Smooth muscle cell (in vitro differentiated cells): Measurements from ENCODE around the gene BCOR. TPM values are rescaled to one million over a fixed set of nuclear protein-coding genes. Genes with fewer than 3 reads are reported as not detected.
A peak's percentile ranks its signal among the peaks of the same experiment; 100 is the strongest.

ENCODE experiments used
- DNase-seq: peaks from one replicate; lab custom pipeline; 2025; ENCODE audit not compliant: unreplicated experiment; lab: John Stamatoyannopoulos, UW
- H2AFZ ChIP-seq: fragments of 200-600 bp; sonication (generic); 2 replicates; pipeline ENCODE4 v1.6.0; 2016; ENCODE audit warnings: antibody characterized with exemption, low read depth, mild to moderate bottlenecking
- H3F3A ChIP-seq: fragments of 200-600 bp; sonication (generic); 2 replicates; pipeline ENCODE4 v1.6.0; 2017; ENCODE audit warnings: antibody characterized with exemption, low read depth
- H3K27ac ChIP-seq: fragments of 200-600 bp; sonication (generic); 2 replicates; pipeline ENCODE4 v1.5.1; 2016; ENCODE audit warnings: low read depth, mild to moderate bottlenecking
- H3K27me3 ChIP-seq: fragments of 200-600 bp; sonication (generic); 2 replicates; pipeline ENCODE4 v1.6.1; 2016; ENCODE audit warnings: low read depth, mild to moderate bottlenecking
- H3K36me3 ChIP-seq: fragments of 200-600 bp; sonication (generic); 2 replicates; pipeline ENCODE4 v1.5.1; 2016; ENCODE audit warnings: low read depth
- H3K4me1 ChIP-seq: fragments of 200-600 bp; sonication (generic); 2 replicates; pipeline ENCODE4 v1.5.1; 2016; ENCODE audit warnings: low read depth
- H3K4me2 ChIP-seq: fragments of 200-600 bp; sonication (generic); 2 replicates; pipeline ENCODE4 v1.6.0; 2016; ENCODE audit warnings: mild to moderate bottlenecking
- H3K4me3 ChIP-seq: fragments of 200-600 bp; sonication (generic); 2 replicates; pipeline ENCODE4 v1.5.1; 2016; ENCODE audit warnings: mild to moderate bottlenecking
- H3K79me2 ChIP-seq: fragments of 200-600 bp; sonication (generic); 2 replicates; pipeline ENCODE4 v1.6.0; 2016; ENCODE audit warnings: low read depth, mild to moderate bottlenecking
- H3K9ac ChIP-seq: fragments of 200-600 bp; sonication (generic); 2 replicates; pipeline ENCODE4 v1.6.0; 2016; ENCODE audit warnings: low read depth
- H3K9me3 ChIP-seq: fragments of 200-600 bp; sonication (generic); replicated peaks from 2 replicates; pipeline ENCODE4 v1.5.1; 2016; ENCODE audit warnings: low read depth
- H4K20me1 ChIP-seq: fragments of 200-600 bp; sonication (generic); 2 replicates; pipeline ENCODE4 v1.6.0; 2016; ENCODE audit warnings: low read depth
- WGBS: methylation state at CpG from one replicate; pipeline ENCODE4 v1.1.7; 2016; ENCODE audit warnings: low lambda C conversion rate; 5-methylcytosine and 5-hydroxymethylcytosine counted together
- polyA plus RNA-seq: library from polyadenylated mRNA; unstranded; fragments of >200 nt; fragmentation: Nextera tagmentation; extraction: Ambion mirVana; gene quantifications from 2 replicates; pipeline ENCODE4 v1.2.1, GENCODE V29; 2016
- total RNA-seq: library from RNA; depleted of rRNA; stranded (reverse); fragments of >200 nt; gene quantifications from 2 replicates; pipeline ENCODE4 v1.2.3, GENCODE V29; 2014
- TF ChIP-seq, protein P1 (sequence below): fragments of 200-600 bp; sonication (generic); IDR thresholded peaks from 2 replicates; pipeline ENCODE4 v1.5.1; 2017; ENCODE audit warnings: borderline replicate concordance, mild to moderate bottlenecking, antibody characterized with exemption; ENCODE audit not compliant: insufficient read depth, poor library complexity, severe bottlenecking

Gene BCOR
- total and polyA plus RNA-seq, 2 experiments from 2014 or later, result 19.5 to 28.0 TPM

DNA sequence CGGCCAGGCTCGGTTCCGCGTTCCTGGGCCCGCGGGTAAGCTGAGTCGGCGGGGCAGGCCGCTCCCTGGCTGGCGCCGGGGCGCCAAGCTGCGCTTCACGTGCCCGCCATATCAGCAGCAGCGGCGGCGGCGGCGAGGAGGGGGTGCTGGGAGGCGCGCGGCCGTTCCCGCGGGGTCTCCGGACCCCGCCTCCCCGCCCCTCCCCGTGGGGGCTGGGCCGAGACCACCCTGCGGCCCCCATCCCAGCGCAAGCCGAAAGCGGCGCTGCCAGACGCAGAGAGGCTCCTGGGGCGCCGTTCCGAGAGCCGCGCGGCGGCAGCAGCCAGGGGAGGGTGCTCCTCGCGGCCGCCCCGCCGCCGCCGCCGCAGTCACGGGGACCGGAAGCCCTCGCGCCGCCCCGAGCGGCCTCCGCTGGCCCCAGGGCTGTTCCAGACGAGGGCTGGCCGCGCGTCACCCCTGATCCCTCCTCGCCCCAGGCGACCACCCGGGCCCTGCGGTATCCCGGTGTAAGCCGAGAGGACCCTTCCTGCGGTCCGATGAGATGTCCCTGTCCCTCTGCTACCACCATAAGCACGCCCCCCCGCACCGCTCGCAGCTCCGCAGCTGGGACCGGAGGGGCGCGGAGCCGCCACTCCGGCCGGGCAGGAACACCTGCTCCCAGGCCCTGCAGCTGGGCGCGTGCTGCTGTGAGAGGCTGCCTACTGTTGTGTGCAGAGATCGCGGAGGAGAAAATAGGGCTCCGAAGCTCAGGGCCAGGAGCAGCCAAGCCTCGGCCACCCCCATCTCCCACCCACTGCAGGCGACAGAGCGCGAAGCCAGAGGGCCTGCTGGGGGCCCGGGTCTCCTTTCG lies 7.5 kb upstream of the BCOR start:
- H3K79me2 ChIP-seq, result no peaks in the 10 kb centered on the region
- WGBS, result under 1% methylated on average over 64 of the region's 94 CpGs
- peaks cover 19% of the 10 kb centered on the region for H3F3A ChIP-seq
- peaks cover 53% of the 10 kb centered on the region for H3K4me1 ChIP-seq
- H3K9me3 ChIP-seq, result no peaks in the 10 kb centered on the region
- H2AFZ ChIP-seq, result no peak overlapping the region
- H3K27me3 ChIP-seq, result peaks cover 6% of the 10 kb centered on the region
- peaks cover 8% of the 10 kb centered on the region for H4K20me1 ChIP-seq
- H3K36me3 ChIP-seq, result no peaks in the 10 kb centered on the region
- no peak overlapping the region for H3K27ac ChIP-seq
- peak overlapping the region; percentile 86 for H3K4me2 ChIP-seq
- peak overlapping the region; percentile 74 for H3K4me3 ChIP-seq
- no peak for DNase-seq
- TF ChIP-seq, protein P1, sequence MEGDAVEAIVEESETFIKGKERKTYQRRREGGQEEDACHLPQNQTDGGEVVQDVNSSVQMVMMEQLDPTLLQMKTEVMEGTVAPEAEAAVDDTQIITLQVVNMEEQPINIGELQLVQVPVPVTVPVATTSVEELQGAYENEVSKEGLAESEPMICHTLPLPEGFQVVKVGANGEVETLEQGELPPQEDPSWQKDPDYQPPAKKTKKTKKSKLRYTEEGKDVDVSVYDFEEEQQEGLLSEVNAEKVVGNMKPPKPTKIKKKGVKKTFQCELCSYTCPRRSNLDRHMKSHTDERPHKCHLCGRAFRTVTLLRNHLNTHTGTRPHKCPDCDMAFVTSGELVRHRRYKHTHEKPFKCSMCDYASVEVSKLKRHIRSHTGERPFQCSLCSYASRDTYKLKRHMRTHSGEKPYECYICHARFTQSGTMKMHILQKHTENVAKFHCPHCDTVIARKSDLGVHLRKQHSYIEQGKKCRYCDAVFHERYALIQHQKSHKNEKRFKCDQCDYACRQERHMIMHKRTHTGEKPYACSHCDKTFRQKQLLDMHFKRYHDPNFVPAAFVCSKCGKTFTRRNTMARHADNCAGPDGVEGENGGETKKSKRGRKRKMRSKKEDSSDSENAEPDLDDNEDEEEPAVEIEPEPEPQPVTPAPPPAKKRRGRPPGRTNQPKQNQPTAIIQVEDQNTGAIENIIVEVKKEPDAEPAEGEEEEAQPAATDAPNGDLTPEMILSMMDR, result no peak
- peak overlapping the region; percentile 35 for H3K9ac ChIP-seq

DNA sequence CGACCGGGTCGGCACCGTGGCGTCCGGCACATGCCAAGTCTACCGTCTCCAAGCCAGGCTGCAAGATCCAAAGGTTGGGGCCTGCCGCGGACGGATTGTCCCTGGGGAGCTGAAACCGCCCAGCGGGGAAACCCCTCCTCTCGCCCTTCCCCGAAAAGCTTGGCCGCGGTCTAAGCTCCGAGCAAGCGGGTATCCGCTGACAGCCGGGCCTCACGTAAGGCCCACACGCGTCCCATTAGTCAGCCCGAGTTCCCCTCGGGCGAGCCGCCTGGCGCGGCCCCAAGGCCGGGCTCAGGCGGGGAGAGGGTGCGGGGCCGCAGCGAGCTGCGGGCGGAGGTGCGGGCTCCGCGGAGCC lies 6.8 kb upstream of the BCOR start:
- no peaks in the 10 kb centered on the region for H3K79me2 ChIP-seq
- TF ChIP-seq, protein P1, result no peak
- no peak overlapping the region for H2AFZ ChIP-seq
- DNase-seq, result peak; percentile 45
- peak overlapping the region; percentile 38 for H3K9ac ChIP-seq
- H3K4me2 ChIP-seq, result peak overlapping the region; percentile 86
- no peak overlapping the region for H3K27ac ChIP-seq
- 5% methylated on average over 39 of the region's 39 CpGs for WGBS
- no peaks in the 10 kb centered on the region for H3K36me3 ChIP-seq
- no peaks in the 10 kb centered on the region for H3K9me3 ChIP-seq
- peaks cover 6% of the 10 kb centered on the region for H3K27me3 ChIP-seq
- peak overlapping the region; percentile 74 for H3K4me3 ChIP-seq
- peaks cover 8% of the 10 kb centered on the region for H4K20me1 ChIP-seq
- H3K4me1 ChIP-seq, result peaks cover 55% of the 10 kb centered on the region
- H3F3A ChIP-seq, result peaks cover 25% of the 10 kb centered on the region

DNA sequence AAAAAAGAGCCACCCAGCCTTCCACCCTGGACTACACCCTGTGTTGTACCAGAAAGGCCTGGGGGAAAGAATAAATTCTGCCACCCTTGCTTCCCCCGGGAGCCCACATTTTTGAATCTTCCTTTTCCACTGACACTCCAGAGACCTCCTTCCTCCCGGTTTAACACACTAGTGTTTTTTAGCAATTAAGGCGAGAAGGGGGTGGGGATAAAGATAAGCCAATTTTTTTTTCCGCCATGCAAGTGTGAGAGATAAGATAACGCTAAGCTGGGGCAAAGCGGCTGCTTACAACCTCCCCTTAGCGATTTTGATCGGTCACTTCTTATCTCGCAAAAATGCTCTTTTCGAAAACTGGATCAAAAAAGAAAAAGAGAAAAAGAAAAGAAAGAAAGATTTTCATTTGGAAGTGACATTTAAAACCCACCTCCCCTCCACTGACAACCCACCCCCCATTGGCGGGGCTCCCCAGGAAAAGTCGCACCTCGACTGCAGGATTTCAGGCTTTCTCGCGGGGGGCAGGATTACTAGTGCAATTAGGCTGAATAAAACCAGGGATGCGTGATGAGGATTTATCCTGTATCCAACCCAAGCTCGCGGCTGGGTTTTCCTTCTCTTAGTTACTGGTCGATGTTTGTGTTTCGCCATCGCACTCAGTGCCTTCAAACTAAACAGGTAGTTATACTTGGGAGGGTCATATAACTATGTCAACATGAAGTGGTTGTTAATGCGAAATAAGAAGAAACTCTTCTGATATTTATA lies 6.0 kb upstream of the BCOR start:
- Histone ChIP-seq H3K9ac (no peak overlapping the region), H3K27ac (no peak overlapping the region), H3K4me2 (peak overlapping the region; percentile 86), H3F3A (peaks cover 29% of the 10 kb centered on the region), H3K27me3 (peaks cover 6% of the 10 kb centered on the region), H3K4me1 (peaks cover 60% of the 10 kb centered on the region), H4K20me1 (peaks cover 8% of the 10 kb centered on the region), H2AFZ (no peak overlapping the region), H3K79me2 (no peaks in the 10 kb centered on the region), H3K36me3 (no peaks in the 10 kb centered on the region), H3K4me3 (peak overlapping the region; percentile 74), H3K9me3 (no peaks in the 10 kb centered on the region)
- WGBS, result 22% methylated on average over 22 of the region's 22 CpGs
- TF ChIP-seq, protein P1, result no peak
- DNase-seq, result no peak
